H9 (cell line): ENCODE data around the gene HIVEP1. TPM values are rescaled to one million over a fixed set of nuclear protein-coding genes. Genes with fewer than 3 reads are reported as not detected.
A peak's percentile ranks its signal among the peaks of the same experiment; 100 is the strongest.

ENCODE experiments used
- DNase-seq: peaks from one replicate; pipeline ENCODE4 v3.0.0-alpha.2; 2017
- H2AFZ ChIP-seq: one replicate; pipeline ENCODE4 v1.6.1; 2013; ENCODE audit warnings: mild to moderate bottlenecking, low read length, control low read depth, moderate library complexity
- H2AK5ac ChIP-seq: 2 replicates; pipeline ENCODE4 v1.6.1; 2013; ENCODE audit warnings: low read length, control low read depth, mixed read lengths; ENCODE audit not compliant: insufficient read length
- H2BK120ac ChIP-seq: one replicate; pipeline ENCODE4 v1.6.1; 2013; ENCODE audit warnings: low read depth, mild to moderate bottlenecking, low read length, control low read depth, inconsistent platforms; ENCODE audit not compliant: poor library complexity, severe bottlenecking
- H2BK12ac ChIP-seq: 2 replicates; pipeline ENCODE4 v1.6.1; 2013; ENCODE audit warnings: low read length, control low read depth, mixed read lengths, low read depth; ENCODE audit not compliant: insufficient read length
- H2BK15ac ChIP-seq: 2 replicates; pipeline ENCODE4 v1.6.1; 2013; ENCODE audit warnings: low read depth, low read length, control low read depth
- H2BK20ac ChIP-seq: one replicate; pipeline ENCODE4 v1.6.1; 2013; ENCODE audit warnings: low read depth, mild to moderate bottlenecking, low read length, control low read depth, inconsistent platforms; ENCODE audit not compliant: poor library complexity, severe bottlenecking
- H2BK5ac ChIP-seq: 2 replicates; pipeline ENCODE4 v1.6.1; 2013; ENCODE audit warnings: low read length, control low read depth, mixed read lengths; ENCODE audit not compliant: insufficient read length
- H3K14ac ChIP-seq: 2 replicates; pipeline ENCODE4 v1.6.1; 2013; ENCODE audit warnings: low read length, control low read depth; ENCODE audit not compliant: insufficient read depth
- H3K18ac ChIP-seq: 2 replicates; pipeline ENCODE4 v1.6.1; 2013; ENCODE audit warnings: low read depth, mild to moderate bottlenecking, mixed read lengths, low read length, control low read depth; ENCODE audit not compliant: insufficient read length
- H3K23ac ChIP-seq: 2 replicates; pipeline ENCODE4 v1.6.1; 2013; ENCODE audit warnings: low read length, control low read depth, mixed read lengths, low read depth; ENCODE audit not compliant: insufficient read length
- H3K23me2 ChIP-seq: 2 replicates; pipeline ENCODE4 v1.6.1; 2013; ENCODE audit warnings: low read depth, mild to moderate bottlenecking, mixed read lengths, low read length, control low read depth; ENCODE audit not compliant: insufficient read length, poor library complexity, severe bottlenecking
- H3K27ac ChIP-seq: 2 replicates; pipeline ENCODE4 v1.5.1; 2013; ENCODE audit warnings: low read length, control low read depth, mixed read lengths, low read depth; ENCODE audit not compliant: insufficient read length
- H3K27me3 ChIP-seq: 2 replicates; pipeline ENCODE4 v1.6.1; 2013; ENCODE audit warnings: low read length, control low read depth, inconsistent platforms; ENCODE audit not compliant: insufficient read depth
- H3K4ac ChIP-seq: 2 replicates; pipeline ENCODE4 v1.6.1; 2013; ENCODE audit warnings: low read depth, mild to moderate bottlenecking, control low read depth, inconsistent platforms, low read length, moderate library complexity
- H3K4me1 ChIP-seq: 2 replicates; pipeline ENCODE4 v1.6.1; 2013; ENCODE audit warnings: low read length, control low read depth, inconsistent platforms; ENCODE audit not compliant: insufficient read depth
- H3K4me2 ChIP-seq: 2 replicates; pipeline ENCODE4 v1.6.1; 2013; ENCODE audit warnings: low read length, control low read depth, mixed read lengths; ENCODE audit not compliant: insufficient read length, insufficient read depth
- H3K56ac ChIP-seq: 2 replicates; pipeline ENCODE4 v1.6.1; 2013; ENCODE audit warnings: low read depth, mild to moderate bottlenecking, mixed read lengths, low read length, control low read depth; ENCODE audit not compliant: insufficient read length
- H3K79me1 ChIP-seq: 2 replicates; pipeline ENCODE4 v1.6.1; 2013; ENCODE audit warnings: low read depth, mild to moderate bottlenecking, moderate library complexity, low read length, control low read depth, inconsistent platforms; ENCODE audit not compliant: insufficient read depth, poor library complexity, severe bottlenecking
- H3K79me2 ChIP-seq: 2 replicates; pipeline ENCODE4 v1.6.1; 2013; ENCODE audit warnings: low read length, control low read depth, inconsistent platforms; ENCODE audit not compliant: insufficient read depth
- H3K9ac ChIP-seq: 2 replicates; pipeline ENCODE4 v1.6.1; 2013; ENCODE audit warnings: low read length, control low read depth, mixed read lengths; ENCODE audit not compliant: insufficient read length; ENCODE audit errors: extremely low read depth
- H3K9me3 ChIP-seq: one replicate; pipeline ENCODE4 v1.6.1; 2013; ENCODE audit warnings: low read depth, low read length, inconsistent platforms; ENCODE audit not compliant: control insufficient read depth
- H3T11ph ChIP-seq: one replicate; pipeline ENCODE4 v1.6.1; 2013; ENCODE audit warnings: mild to moderate bottlenecking, low read length, control low read depth, inconsistent platforms
- H4K20me1 ChIP-seq: one replicate; pipeline ENCODE4 v1.6.1; 2013; ENCODE audit not compliant: control insufficient read depth, insufficient read length, insufficient read depth
- H4K5ac ChIP-seq: 2 replicates; pipeline ENCODE4 v1.6.1; 2013; ENCODE audit warnings: low read depth, mild to moderate bottlenecking, mixed read lengths, low read length, control low read depth; ENCODE audit not compliant: insufficient read length
- H4K8ac ChIP-seq: replicated peaks from 2 replicates; pipeline ENCODE4 v1.6.1; 2013; ENCODE audit warnings: low read length, control low read depth, mixed read lengths, low read depth; ENCODE audit not compliant: insufficient read length
- H4K91ac ChIP-seq: 2 replicates; pipeline ENCODE4 v1.6.1; 2013; ENCODE audit warnings: low read depth, mild to moderate bottlenecking, moderate library complexity, mixed read lengths, low read length, control low read depth; ENCODE audit not compliant: insufficient read length
- H3K27ac Mint-ChIP-seq, 3 experiments: 2 replicates in 2 of 3; 3 replicates in 1 of 3; pipeline ENCODE4 v1.8.0; 2020 to 2021; ENCODE audit warnings: mixed read lengths in 3 of 3, mild to moderate bottlenecking in 1 of 3, moderate library complexity in 1 of 3
- H3K27me3 Mint-ChIP-seq: 2 replicates; pipeline ENCODE4 v1.8.0; 2021; ENCODE audit warnings: low read depth, mild to moderate bottlenecking, moderate library complexity, mixed read lengths
- H3K36me3 Mint-ChIP-seq, 3 experiments: 2 replicates in 2 of 3; 3 replicates in 1 of 3; pipeline ENCODE4 v1.8.0; 2020 to 2021; ENCODE audit warnings: low read depth in 3 of 3, mixed read lengths in 3 of 3; ENCODE audit not compliant: insufficient read depth in 1 of 3
- H3K4me1 Mint-ChIP-seq, 2 experiments: 2 replicates each; pipeline ENCODE4 v1.8.0; 2020; ENCODE audit warnings: mixed read lengths in 2 of 2
- H3K4me3 Mint-ChIP-seq, 2 experiments: 2 replicates in 1 of 2; 3 replicates in 1 of 2; pipeline ENCODE4 v1.8.0; 2020 to 2021; ENCODE audit warnings: mild to moderate bottlenecking in 2 of 2, mixed read lengths in 2 of 2, moderate library complexity in 1 of 2
- H3K9me3 Mint-ChIP-seq, 2 experiments: 2 replicates in 1 of 2; 3 replicates in 1 of 2; pipeline ENCODE4 v1.8.0; 2020; ENCODE audit warnings: mild to moderate bottlenecking in 2 of 2, mixed read lengths in 2 of 2, moderate library complexity in 1 of 2
- CTCF ChIP-seq: fragments of 200-600 bp; sonication (generic); conservative IDR thresholded peaks from 3 replicates; pipeline ENCODE4 v1.8.0; 2021; ENCODE audit warnings: antibody characterized with exemption, mild to moderate bottlenecking
- total RNA-seq: library from RNA; stranded (reverse); gene quantifications from 2 replicates; pipeline ENCODE4 v1.2.1, GENCODE V29; 2021

HIVEP1 gene
- total RNA-seq, 1 experiment from 2014 or later, result 44.2 TPM

- Histone ChIP-seq H2BK15ac (no peak overlapping the region), H3K79me1 (no peaks in the 10 kb centered on the region), H3K56ac (no peak overlapping the region), H2AFZ (no peak overlapping the region), H3T11ph (no peak overlapping the region), H3K14ac (no peak overlapping the region), H4K20me1 (no peaks in the 10 kb centered on the region), H2AK5ac (no peak overlapping the region), H4K91ac (no peak overlapping the region), H3K4me1 (no peaks in the 10 kb centered on the region), H4K5ac (no peak overlapping the region), H3K9ac (no peak overlapping the region), H3K27ac (no peak overlapping the region), H2BK5ac (no peak overlapping the region), H3K4ac (no peak overlapping the region), H2BK120ac (no peak overlapping the region), H3K23me2 (no peaks in the 10 kb centered on the region), H2BK12ac (no peak overlapping the region), H3K27me3 (no peaks in the 10 kb centered on the region), H4K8ac (no peak overlapping the region), H2BK20ac (no peak overlapping the region), H3K9me3 (no peaks in the 10 kb centered on the region), H3K4me2 (no peak overlapping the region), H3K79me2 (no peaks in the 10 kb centered on the region), H3K23ac (no peak overlapping the region), H3K18ac (no peak overlapping the region)
- Mint-ChIP-seq H3K9me3 (no peaks in the 10 kb centered on the region), H3K4me3 (no peak overlapping the region), H3K27ac (peak overlapping the region in 1 of 3 experiments; percentile 23; a peak in 1 of 7 replicates), H3K36me3 (peaks cover 1 to 5% (median 3%) of the 10 kb centered on the region in 3 experiments; a peak in 6 of 7 replicates), H3K4me1 (0 out of 4 replicates have a peak, but pooled peaks cover 0 to 2% of the 10 kb centered on the region in 2 experiments), H3K27me3 (no peaks in the 10 kb centered on the region)
- no peak for TF ChIP-seq CTCF
- no peak for DNase-seq
These were observed 85.7 kb downstream of the HIVEP1 start for GRCh38 chr6:12097791-12098190.
